GM08714 (cell line): ENCODE measurements around the gene RAP1A.

Experiments
- H3K4me3 ChIP-seq: fragments of 200-500 bp; sonication (Bioruptor generic); 2 replicates; pipeline ENCODE4 v1.5.1; 2014; ENCODE audit warnings: mild to moderate bottlenecking, low read length, inconsistent platforms
- ZNF274 ChIP-seq: IDR thresholded peaks from 2 replicates; pipeline ENCODE4 v1.6.1; 2012; ENCODE audit warnings: mild to moderate bottlenecking, low read depth, low read length

The RAP1A gene

DNA sequence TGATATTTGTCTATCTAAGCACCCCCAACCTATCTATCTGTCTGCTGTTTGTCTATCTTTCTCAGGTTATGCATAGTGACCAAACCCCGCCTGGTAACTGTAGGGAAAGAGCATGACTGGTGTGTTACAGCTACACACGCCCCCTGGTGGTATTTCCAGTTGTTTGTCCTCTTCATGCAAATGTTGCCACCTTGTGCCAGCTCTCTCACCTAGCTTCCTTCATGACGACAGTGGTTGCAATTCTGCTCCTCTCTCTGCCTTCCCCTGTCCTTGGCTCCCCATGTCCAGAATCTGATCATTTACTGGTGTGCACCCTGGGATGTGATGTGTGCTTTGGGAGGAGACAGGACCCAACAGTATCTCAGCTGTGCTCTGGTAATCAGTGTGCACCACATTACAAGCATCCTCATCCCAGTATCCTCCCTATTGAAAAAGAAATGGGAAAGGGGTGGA is 127.7 kb downstream of the RAP1A start:
- no peak overlapping the region for H3K4me3 ChIP-seq
- no peak for TF ChIP-seq ZNF274

DNA sequence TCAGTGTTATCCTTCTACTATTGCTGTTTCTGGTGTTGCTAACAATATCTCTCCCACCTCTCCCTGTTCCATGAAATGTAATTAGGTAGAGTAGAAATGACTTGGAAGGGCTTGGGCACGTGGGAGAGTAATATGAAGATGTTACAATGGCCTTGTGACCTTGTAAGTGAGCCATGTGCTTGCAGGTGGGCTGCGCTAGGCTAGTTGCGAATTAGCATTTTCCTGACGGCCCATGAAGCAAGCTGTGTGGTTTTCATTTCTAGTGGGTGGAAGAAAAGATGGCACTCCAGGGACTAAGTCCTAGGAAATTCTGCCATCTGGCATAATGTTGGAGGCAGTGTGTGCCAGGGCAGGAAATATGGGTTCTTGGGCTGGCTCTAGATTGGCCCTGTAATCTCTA is 128.4 kb downstream of the RAP1A start:
- no peak overlapping the region for H3K4me3 ChIP-seq
- TF ChIP-seq ZNF274: no peak

DNA sequence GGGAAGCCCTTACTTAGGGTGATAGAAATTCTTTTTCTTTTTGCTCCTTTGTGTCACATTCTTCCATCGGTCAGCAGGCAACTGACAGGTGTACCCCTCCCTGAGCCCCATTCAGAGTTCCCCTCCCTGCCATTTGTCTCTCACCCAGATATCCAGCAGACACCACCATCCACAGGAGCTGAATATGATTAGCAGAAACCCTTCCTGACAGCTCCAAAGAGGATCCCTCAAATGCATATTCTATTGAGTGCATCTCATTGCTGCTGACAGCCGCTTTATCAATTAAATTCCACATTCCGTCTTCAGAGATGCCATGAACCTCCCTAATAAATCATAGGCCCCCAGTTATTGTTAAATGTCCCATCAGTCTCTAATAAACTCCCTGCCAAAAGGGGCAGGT is 130.0 kb downstream of the RAP1A start:
- no peak for TF ChIP-seq ZNF274

DNA sequence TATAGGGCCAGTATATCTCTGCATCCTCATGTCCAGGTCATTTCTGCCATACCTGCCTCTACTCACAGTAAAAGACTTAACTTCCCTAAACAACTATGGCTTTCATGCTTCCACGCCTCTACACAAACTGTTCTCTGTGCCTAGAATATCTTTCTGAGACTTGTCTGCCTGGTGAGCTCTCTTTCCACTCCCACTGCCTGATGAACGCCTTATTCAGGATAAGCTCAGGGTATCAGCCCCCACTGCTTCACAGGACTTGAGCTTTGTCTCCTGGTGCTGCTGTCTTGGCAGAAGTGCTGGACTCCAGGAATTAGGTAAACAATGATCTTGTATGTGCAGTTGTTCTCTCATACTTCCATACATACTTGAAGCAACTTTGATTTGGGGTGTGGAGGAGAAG is 131.3 kb downstream of the RAP1A start:
- no peak overlapping the region for H3K4me3 ChIP-seq
- no peak for TF ChIP-seq ZNF274

More for the DNA sequence above, 130.0 kb downstream of the RAP1A start:
- H3K4me3 ChIP-seq: no peak overlapping the region

DNA sequence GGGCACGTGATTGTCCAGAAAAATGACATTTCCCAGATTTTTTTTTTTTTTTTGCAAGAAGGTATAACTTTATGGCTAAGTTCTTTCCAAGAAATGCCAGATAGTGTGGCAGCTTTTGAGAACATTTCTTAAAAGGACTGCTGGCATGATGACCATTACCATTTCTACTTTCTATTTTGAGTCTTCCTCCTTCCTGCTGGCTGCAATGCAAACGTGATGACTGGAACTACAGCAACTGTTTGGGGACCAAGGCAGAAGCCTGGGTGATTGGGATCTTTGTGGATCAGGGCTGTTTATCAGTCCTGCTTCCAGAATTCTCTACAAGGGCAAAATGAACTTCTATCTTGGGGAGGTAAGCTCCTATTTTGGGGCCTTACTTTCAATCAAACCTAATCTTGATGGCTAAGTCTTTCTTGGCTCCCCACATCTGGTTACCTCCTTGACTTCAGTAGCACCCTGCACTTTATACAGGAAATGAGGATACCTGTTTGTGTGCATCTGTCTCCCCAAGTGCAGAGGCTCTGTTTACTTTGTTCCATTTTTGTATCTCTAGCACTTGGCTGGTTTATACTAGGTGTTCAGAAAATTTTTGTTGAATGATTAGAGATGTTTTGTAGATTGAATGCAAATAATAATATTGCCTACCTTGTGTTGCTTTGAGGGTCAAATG is 132.5 kb downstream of the RAP1A start:
- TF ChIP-seq ZNF274: no peak
- H3K4me3 ChIP-seq: no peak overlapping the region

DNA sequence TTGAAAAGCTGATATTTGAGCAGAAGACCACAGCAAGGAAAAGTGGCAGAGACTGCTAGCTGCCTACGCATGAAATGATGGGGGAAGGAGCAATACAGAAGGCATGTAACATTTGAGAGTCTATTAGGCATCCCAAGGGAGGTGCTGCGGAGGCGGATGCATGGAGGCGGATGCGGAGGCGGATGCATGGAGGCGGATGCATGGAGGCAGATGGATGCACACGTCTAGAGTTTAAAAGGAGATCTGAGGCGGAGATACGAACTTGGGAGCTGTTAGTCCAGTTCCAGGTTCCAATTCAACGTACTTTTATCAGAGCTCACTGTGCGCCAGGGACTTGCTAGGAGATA is 135.4 kb downstream of the RAP1A start:
- H3K4me3 ChIP-seq: peak overlapping the region; percentile 80
- no peak for TF ChIP-seq ZNF274

DNA sequence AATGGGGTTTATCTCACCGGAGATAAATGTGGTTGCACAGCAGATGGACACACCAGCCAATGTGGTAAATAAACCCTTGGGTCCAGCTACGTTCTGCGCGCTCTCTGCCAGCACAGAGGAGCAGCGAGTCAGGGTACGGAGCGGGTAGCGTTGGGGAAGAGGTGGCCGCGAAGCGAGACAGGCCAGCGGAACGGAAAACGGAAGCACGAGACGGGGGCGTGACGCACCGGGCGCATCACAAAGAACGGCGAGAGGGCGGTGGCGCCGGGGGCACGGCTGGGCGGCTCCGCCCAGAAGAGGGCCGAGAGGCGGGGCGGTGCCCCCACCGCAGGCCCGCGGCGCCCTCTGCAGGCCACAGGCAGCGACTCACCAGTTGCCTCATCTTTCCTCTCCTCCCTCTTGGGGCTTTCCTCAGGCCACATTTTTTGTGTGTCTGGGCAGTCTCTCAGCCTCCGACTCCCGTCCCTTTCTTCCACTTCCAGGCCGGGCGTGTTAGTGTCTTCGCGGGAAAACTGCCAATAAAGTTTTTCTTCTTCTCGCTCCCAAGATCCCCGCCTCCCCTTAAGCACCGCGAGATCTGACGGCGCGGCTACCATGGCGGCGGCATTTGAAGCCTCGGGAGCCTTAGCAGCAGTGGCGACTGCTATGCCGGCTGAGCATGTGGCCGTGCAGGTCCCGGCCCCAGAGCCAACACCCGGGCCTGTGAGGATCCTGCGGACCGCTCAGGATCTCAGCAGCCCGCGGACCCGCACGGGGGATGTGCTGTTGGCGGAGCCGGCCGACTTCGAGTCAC is 135.9 kb downstream of the RAP1A start, which contains the start of gene DDX20:
DDX20 (plus strand) TSS at position 571 of the 793 bp plus-strand sequence; CDS start at position 595, 24 bp downstream.
- TF ChIP-seq ZNF274: no peak
- H3K4me3 ChIP-seq: peak within 1 kb of the TSS; percentile 80

DNA sequence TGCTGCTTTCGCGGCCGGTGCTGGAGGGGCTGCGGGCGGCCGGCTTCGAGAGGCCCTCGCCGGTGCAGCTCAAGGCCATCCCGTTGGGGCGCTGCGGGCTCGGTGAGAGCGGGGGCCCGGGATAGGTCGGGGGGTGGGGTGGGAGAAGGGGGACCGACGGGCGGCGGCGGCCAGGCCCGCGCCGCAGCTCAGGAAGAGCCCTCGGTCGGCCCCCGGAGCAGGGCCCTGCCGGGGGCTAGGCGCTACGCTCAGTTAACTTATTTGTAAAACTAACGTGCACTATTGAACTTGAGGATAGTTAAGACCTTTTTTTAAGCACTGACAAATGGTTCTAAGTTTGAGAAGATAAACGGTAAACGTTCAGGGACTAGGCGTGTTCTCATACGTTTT is 136.5 kb downstream of the RAP1A start:
- H3K4me3 ChIP-seq: peak overlapping the region; percentile 80
- TF ChIP-seq ZNF274: no peak

DNA sequence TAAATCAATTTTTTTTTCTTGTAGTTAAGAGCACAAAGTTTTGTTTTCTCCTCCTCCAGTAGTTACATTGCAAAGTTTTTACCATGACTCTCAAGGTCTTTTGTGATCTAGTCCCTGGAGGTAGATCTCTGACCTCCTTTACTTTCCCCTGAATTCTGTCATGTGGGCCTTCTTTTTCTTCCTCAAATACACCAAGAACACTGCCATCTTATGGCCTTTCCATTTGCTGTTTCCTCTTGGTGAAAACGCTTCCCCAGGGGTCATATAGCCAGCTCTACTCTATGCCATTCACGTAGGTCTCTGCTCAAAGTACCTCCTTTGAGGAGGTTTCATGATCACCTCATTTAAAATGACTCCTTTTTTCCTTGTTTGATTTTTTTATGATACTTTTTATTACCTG is 138.8 kb downstream of the RAP1A start:
- H3K4me3 ChIP-seq: no peak overlapping the region
- TF ChIP-seq ZNF274: no peak

DNA sequence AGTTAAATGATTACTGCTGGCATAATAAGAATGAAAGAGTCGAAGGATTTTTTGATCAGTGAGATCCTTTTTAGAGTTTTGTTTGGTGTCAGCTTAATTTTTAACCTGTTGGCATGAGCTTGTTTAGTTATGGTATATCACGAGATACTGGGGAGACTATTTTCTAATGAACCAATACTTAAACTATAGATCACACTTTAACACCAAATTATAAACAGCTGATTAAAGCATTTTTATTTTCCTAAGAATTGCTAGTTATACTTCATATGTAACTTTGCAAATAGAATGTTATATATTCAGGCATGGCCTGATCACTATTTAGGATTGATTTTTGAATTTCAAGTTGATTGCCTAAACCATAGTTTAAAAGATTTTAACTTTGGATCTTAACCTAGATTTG is 142.1 kb downstream of the RAP1A start:
- H3K4me3 ChIP-seq: no peak overlapping the region
- TF ChIP-seq ZNF274: no peak

DNA sequence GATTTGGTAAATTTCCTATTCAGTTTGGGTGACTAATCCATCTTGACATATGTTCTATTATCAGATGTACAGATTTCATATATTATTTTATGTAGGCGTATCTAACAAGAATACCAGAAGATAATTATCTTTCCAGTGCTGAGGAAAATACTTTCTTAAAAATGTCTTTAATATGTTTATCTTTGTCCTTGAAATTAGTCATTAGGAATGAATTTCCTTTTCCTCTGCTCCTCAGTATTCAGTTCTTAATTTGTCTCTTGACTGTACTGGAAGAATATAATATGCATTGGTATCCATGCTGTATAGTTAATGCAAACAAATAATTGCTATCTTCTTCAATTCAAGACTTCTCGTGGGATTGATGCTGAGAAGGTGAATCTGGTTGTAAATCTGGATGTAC is 142.7 kb downstream of the RAP1A start:
- no peak overlapping the region for H3K4me3 ChIP-seq

More for the DNA sequence above, 142.7 kb downstream of the RAP1A start:
- no peak for TF ChIP-seq ZNF274
